Lower leg skin (tissue), 4 donors: ENCODE data around the gene SPRED3. TPM values are rescaled to one million over a fixed set of nuclear protein-coding genes. Genes with fewer than 3 reads are reported as not detected.

Source experiments
- total RNA-seq, 4 donors: library from RNA; depleted of rRNA; stranded (reverse); fragments of >200 nt; gene quantifications; one replicate each; pipeline ENCODE4 v1.1.0, GENCODE V29; 2016

The SPRED3 gene
- total RNA-seq, 4 donors from 2014 or later = 0.34 to 1.9 (median 1.1) TPM

Other genes with a start within 250 kb of the SPRED3 start
- gene DPF1, start 164.5 kb upstream of the SPRED3 start, total RNA-seq = not detected
- gene PPP1R14A, start 132.3 kb upstream of the SPRED3 start, total RNA-seq = 10 to 100 TPM in 1 of 4 donors, 1 to 10 TPM in 3; 3.8 to 19.6 (median 7.1) TPM
- 100 to 1,000 TPM; 401 to 505 (median 497) TPM for gene SPINT2, start 124.1 kb upstream of the SPRED3 start, total RNA-seq
- gene C19orf33, start 84.4 kb upstream of the SPRED3 start, total RNA-seq = 100 to 1,000 TPM; 373 to 601 (median 426) TPM
- gene YIF1B, start 72.8 kb upstream of the SPRED3 start, total RNA-seq = 10 to 100 TPM; 14.1 to 38.5 (median 25.5) TPM
- gene KCNK6, start 68.9 kb upstream of the SPRED3 start, total RNA-seq = 10 to 100 TPM; 20.7 to 29.6 (median 25.5) TPM
- gene CATSPERG, start 52.9 kb upstream of the SPRED3 start, total RNA-seq = 1 to 10 TPM; 2.9 to 8.7 (median 5.1) TPM
- 100 to 1,000 TPM; 222 to 319 (median 311) TPM for gene PSMD8, start 14.1 kb upstream of the SPRED3 start, total RNA-seq
- gene GGN, start 663 bp upstream of the SPRED3 start, total RNA-seq = 1 to 10 TPM in 3 of 4 donors, under 1 TPM in 1; 0.36 to 1.9 (median 1.5) TPM
- gene FAM98C, start 14.4 kb downstream of the SPRED3 start, total RNA-seq = 10 to 100 TPM; 53.6 to 68.5 (median 60.7) TPM
- 1 to 10 TPM; 1.3 to 2.3 (median 1.7) TPM for gene RASGRP4, start 37.5 kb downstream of the SPRED3 start, total RNA-seq
- 10 to 100 TPM in 3 of 4 donors, 1 to 10 TPM in 1; 8.4 to 35.1 (median 16.6) TPM for gene RYR1, start 45.0 kb downstream of the SPRED3 start, total RNA-seq
- gene MAP4K1, start 229.3 kb downstream of the SPRED3 start, total RNA-seq = 1 to 10 TPM in 3 of 4 donors, under 1 TPM in 1; 0.80 to 9.8 (median 5.6) TPM
- gene EIF3K, start 230.5 kb downstream of the SPRED3 start, total RNA-seq = 100 to 1,000 TPM; 417 to 543 (median 453) TPM